Measurements from ENCODE around the gene RAB40C.

Gene RAB40C, protein sequence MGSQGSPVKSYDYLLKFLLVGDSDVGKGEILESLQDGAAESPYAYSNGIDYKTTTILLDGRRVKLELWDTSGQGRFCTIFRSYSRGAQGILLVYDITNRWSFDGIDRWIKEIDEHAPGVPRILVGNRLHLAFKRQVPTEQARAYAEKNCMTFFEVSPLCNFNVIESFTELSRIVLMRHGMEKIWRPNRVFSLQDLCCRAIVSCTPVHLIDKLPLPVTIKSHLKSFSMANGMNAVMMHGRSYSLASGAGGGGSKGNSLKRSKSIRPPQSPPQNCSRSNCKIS

DNA sequence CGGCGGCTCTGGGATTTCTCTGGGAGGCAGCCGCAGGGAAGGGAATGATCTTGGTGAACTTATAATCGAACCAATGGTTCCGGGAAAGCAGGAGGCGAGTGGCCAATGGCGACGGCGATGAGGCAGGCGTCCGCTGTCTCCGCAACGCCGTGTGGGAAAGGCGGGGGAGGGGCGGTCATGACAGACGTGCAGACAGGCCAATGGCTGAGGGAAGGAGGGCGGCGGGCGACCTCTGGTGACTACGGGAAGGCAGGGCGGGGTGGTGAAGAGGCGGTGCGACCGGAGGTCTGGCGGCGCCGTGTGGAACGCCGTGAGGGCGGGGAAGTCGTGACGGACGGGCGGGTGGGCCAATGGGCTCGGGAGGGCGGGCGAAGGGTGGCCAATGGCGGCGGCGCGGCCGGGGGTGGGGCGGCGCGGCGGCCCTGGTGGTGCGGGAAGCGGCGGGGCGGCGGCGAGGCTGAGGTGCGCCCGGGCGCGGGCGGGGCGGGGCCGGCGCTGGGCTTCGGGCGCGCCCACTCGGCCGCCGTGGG, at the start of gene RAB40C:
RAB40C (plus strand) TSS at position 409 of the 530 bp plus-strand sequence. CDS start 226 bp downstream, outside the sequence.
- peaks cover 9% of the 10 kb centered on the region; the same call in 1 of the 2 replicates for H3F3A ChIP-seq (ENCODE audit: insufficient read depth, low read length)
- DNase-seq: peak; percentile 98
- no peaks in the 10 kb centered on the region for H3K27me3 ChIP-seq (replicated peaks; ENCODE audit: insufficient read depth, low read length)
- no peaks in the 10 kb centered on the region for H3K9me2 ChIP-seq (replicated peaks; ENCODE audit: insufficient read depth, low read length)
- peak within 1 kb of the TSS; percentile 98 for H3K4me2 ChIP-seq (ENCODE audit: low read depth, low read length)
- H3K4me1 ChIP-seq (ENCODE audit: low read length): peaks cover 8% of the 10 kb centered on the region
- H3K4me3 ChIP-seq (ENCODE audit: low read length): peak within 1 kb of the TSS; percentile 99
- TF ChIP-seq EZH2 (optimal IDR thresholded peaks at IDR 0.05; ENCODE audit: low read depth, low read length) (no peak), EZH2phosphoT487 (IDR thresholded peaks at IDR 0.05; ENCODE audit: low read length) (no peak)
- TF ChIP-seq, protein P1, sequence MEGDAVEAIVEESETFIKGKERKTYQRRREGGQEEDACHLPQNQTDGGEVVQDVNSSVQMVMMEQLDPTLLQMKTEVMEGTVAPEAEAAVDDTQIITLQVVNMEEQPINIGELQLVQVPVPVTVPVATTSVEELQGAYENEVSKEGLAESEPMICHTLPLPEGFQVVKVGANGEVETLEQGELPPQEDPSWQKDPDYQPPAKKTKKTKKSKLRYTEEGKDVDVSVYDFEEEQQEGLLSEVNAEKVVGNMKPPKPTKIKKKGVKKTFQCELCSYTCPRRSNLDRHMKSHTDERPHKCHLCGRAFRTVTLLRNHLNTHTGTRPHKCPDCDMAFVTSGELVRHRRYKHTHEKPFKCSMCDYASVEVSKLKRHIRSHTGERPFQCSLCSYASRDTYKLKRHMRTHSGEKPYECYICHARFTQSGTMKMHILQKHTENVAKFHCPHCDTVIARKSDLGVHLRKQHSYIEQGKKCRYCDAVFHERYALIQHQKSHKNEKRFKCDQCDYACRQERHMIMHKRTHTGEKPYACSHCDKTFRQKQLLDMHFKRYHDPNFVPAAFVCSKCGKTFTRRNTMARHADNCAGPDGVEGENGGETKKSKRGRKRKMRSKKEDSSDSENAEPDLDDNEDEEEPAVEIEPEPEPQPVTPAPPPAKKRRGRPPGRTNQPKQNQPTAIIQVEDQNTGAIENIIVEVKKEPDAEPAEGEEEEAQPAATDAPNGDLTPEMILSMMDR (IDR thresholded peaks at IDR 0.05; ENCODE audit: low read length): no peak
- H2AFZ ChIP-seq (ENCODE audit: low read length): peak within 1 kb of the TSS; percentile 93
- H3K36me3 ChIP-seq (replicated peaks; ENCODE audit: insufficient read depth, low read length): no peaks in the 10 kb centered on the region
- peak within 1 kb of the TSS; percentile 97 for H3K9ac ChIP-seq (ENCODE audit: low read length)
- H3K27ac ChIP-seq (ENCODE audit: low read length): peak within 1 kb of the TSS; percentile 99
- no peaks in the 10 kb centered on the region for H3K9me3 ChIP-seq (replicated peaks; ENCODE audit: insufficient read depth, low read length)
- H4K20me1 ChIP-seq (ENCODE audit: insufficient read depth, low read length): no peaks in the 10 kb centered on the region
- peaks cover 64% of the 10 kb centered on the region for H3K79me2 ChIP-seq (ENCODE audit: low read length)

DNA sequence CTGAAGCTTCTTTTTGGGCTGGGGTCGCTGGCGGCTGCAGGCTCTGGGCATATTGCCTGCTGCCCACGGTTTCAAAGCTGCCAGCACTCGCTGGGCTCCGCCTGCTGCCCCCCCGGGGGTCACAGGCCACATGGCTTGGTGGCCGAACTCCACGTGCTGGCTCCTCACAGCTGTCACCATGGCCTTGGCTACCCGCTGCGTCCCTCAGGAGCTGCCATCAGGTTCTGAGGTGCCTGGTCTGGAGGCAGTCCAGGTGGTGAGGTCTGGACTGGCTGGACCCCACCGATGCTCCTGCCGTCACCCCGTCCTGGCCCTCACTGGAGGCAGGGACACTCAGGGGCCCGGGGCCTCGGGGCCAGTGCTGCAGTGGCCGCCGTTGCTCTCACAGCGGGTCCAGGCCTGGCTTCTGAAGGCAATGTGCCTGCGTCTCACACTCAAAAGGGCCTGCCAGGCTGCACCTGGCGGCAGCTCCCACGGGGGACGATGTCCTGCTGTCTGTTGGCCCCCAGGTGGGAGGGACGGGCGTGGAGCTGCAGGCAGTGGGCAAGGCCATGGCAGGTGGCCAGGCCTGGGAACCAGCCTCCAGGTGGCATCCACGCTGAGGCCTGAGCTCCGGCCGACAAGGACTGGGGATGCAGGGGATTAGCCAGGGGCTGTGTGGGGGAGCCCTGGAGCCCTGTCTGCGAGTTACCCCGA, 49.1 kb upstream of the RAB40C start:
- no peaks in the 10 kb centered on the region for H3K9me2 ChIP-seq (replicated peaks; ENCODE audit: insufficient read depth, low read length)
- H3F3A ChIP-seq (ENCODE audit: insufficient read depth, low read length): no peaks in the 10 kb centered on the region
- H3K27me3 ChIP-seq (replicated peaks; ENCODE audit: insufficient read depth, low read length): no peaks in the 10 kb centered on the region
- no peak for TF ChIP-seq EZH2phosphoT487 (IDR thresholded peaks at IDR 0.05; ENCODE audit: low read length)
- no peak for TF ChIP-seq EZH2 (optimal IDR thresholded peaks at IDR 0.05; ENCODE audit: low read depth, low read length)
- TF ChIP-seq, protein P1 (IDR thresholded peaks at IDR 0.05; ENCODE audit: low read length): no peak
- H4K20me1 ChIP-seq (ENCODE audit: insufficient read depth, low read length): no peaks in the 10 kb centered on the region
- no peak overlapping the region for H2AFZ ChIP-seq (ENCODE audit: low read length)
- no peaks in the 10 kb centered on the region for H3K36me3 ChIP-seq (replicated peaks; ENCODE audit: insufficient read depth, low read length)
- H3K27ac ChIP-seq (ENCODE audit: low read length): no peak overlapping the region
- H3K9ac ChIP-seq (ENCODE audit: low read length): no peak overlapping the region
- H3K4me2 ChIP-seq (ENCODE audit: low read depth, low read length): no peak overlapping the region
- H3K4me1 ChIP-seq (ENCODE audit: low read length): no peaks in the 10 kb centered on the region
- H3K9me3 ChIP-seq (replicated peaks; ENCODE audit: insufficient read depth, low read length): no peaks in the 10 kb centered on the region
- no peak overlapping the region for H3K4me3 ChIP-seq (ENCODE audit: low read length)
- no peak for DNase-seq
- H3K79me2 ChIP-seq (ENCODE audit: low read length): peaks cover 84% of the 10 kb centered on the region

DNA sequence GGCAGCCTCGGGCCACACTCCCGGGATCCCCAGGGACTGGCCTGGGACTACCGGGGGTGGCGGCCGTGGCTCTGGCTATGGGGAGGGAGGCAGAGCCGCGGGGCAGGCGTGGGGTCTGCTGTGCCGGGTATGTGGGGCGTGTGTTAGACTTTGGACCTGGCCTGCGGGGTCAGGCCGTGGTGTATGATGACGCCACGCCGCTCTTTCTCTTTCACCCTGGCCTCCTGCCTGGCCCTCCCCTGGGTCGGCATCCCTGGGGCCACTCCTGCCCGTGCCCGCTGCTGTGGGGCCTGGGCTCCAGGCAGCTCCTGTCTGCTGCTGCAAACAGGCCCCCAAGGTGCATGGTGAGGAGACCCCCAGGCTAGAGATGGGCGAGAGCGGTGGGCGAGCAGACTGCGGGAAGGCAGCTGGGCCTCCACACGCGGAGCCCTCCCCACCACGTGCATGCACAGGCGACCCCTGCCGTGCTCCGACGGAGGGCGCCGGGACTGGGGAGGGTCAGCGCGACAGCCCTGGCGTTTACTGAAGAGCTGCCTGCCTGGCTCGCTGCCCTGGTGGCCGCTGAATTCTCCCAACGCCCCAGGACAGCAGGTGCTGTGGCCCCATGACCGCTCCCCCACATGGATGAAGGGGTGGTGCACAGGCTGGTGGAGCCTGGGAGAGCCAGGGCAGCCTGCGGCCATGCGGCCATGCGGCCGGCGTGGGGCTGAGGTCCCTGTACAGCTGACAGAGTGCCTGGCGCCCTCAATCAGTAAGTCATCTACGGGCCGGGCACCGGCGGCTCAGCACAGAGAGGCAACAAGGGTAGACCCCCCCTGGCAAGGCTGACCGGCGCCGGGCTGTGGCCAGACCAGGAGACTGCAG, 46.3 kb upstream of the RAB40C start:
- DNase-seq: no peak
- Histone ChIP-seq H3K36me3 (replicated peaks; ENCODE audit: insufficient read depth, low read length) (no peaks in the 10 kb centered on the region), H3K27me3 (replicated peaks; ENCODE audit: insufficient read depth, low read length) (no peaks in the 10 kb centered on the region), H3F3A (ENCODE audit: insufficient read depth, low read length) (no peaks in the 10 kb centered on the region), H3K27ac (ENCODE audit: low read length) (no peak overlapping the region), H3K79me2 (ENCODE audit: low read length) (peaks cover 63% of the 10 kb centered on the region), H3K9me2 (replicated peaks; ENCODE audit: insufficient read depth, low read length) (no peaks in the 10 kb centered on the region), H3K9ac (ENCODE audit: low read length) (no peak overlapping the region), H3K4me1 (ENCODE audit: low read length) (no peaks in the 10 kb centered on the region), H2AFZ (ENCODE audit: low read length) (no peak overlapping the region), H3K9me3 (replicated peaks; ENCODE audit: insufficient read depth, low read length) (no peaks in the 10 kb centered on the region), H3K4me3 (ENCODE audit: low read length) (no peak overlapping the region), H3K4me2 (ENCODE audit: low read depth, low read length) (no peak overlapping the region), H4K20me1 (ENCODE audit: insufficient read depth, low read length) (no peaks in the 10 kb centered on the region)
- TF ChIP-seq EZH2 (optimal IDR thresholded peaks at IDR 0.05; ENCODE audit: low read depth, low read length) (no peak), EZH2phosphoT487 (IDR thresholded peaks at IDR 0.05; ENCODE audit: low read length) (no peak)
- TF ChIP-seq, protein P1 (IDR thresholded peaks at IDR 0.05; ENCODE audit: low read length): no peak

Measured in MM.1S (cell line).